ENCODE measurements around the gene PIK3R3. TPM values are rescaled to one million over a fixed set of nuclear protein-coding genes. Genes with fewer than 3 reads are reported as not detected.

The PIK3R3 gene
- total and polyA plus RNA-seq, 9 of the 15 experiments (the other 6 are each of a cell fraction or from before 2014, with no cell fraction given), result 1.4 to 7.7 (median 4.6) TPM

DNA sequence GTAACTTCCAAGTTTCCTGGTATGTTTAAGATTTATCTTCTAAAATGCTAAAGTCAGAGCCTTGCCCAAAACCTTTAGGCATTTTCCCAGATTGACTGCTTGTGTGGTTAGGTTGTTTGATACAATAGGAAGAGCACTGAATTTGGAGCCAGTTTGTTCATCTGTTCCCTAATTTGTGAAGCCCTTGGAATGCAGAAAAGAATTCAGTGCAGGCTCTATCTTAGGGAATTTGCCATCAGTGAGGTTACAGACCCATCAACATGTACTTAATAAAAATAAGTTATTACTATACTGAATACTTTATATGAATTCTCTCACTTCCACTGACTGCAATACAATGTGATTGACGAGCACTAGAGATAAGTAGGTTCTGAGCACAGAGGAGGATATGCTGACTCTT, 120.2 kb downstream of the PIK3R3 start:
- H3K27ac ChIP-seq (ENCODE audit: extremely low read depth, low read depth, low read length), result no peak overlapping the region
- no peak overlapping the region for H3K9ac ChIP-seq (ENCODE audit: insufficient read depth in 1 of 2, low read depth in 2 of 2, low read length in 2 of 2)
- H3K79me2 ChIP-seq (ENCODE audit: control insufficient read depth, insufficient read depth, low read length), result no peaks in the 10 kb centered on the region
- no TSS peak for BruUV-seq (replicated peaks)
- H3K36me3 ChIP-seq (ENCODE audit: control insufficient read depth, insufficient read depth, low read length), result peaks cover 52% of the 10 kb centered on the region; the same call in 2 of the 3 replicates
- no peak overlapping the region for H2AFZ ChIP-seq (ENCODE audit: low read depth, low read length)
- H3K4me2 ChIP-seq (ENCODE audit: insufficient read depth, low read length), result no peak overlapping the region
- no peaks in the 10 kb centered on the region for H3K9me3 ChIP-seq (replicated peaks; ENCODE audit: control insufficient read depth, insufficient read depth, low read depth, low read length)
- intact Hi-C loops (cut with micrococcal nuclease) (no loop called here), in situ Hi-C loops (cut with MboI) (no loop called here)
- H4K20me1 ChIP-seq (replicated peaks; ENCODE audit: control insufficient read depth, insufficient read depth, low read length), result no peaks in the 10 kb centered on the region
- ChIA-PET POLR2A (interaction anchor here (1.6 to 1.9 kb wide), 2 partner anchors 9 to 12 kb away, joined by 3 to 6 read pairs; no protein-coding TSS in a partner anchor), CTCF (ENCODE audit: low intra/inter-chr PET ratio) (no interaction called here)
- H3K4me1 ChIP-seq (replicated peaks in 1 of 2; ENCODE audit: control insufficient read depth in 2 of 2, insufficient read depth in 2 of 2, low read length in 2 of 2), result no peaks in the 10 kb centered on the region
- no peak overlapping the region for H3K4me3 ChIP-seq
- H3K27me3 ChIP-seq (ENCODE audit: control insufficient read depth in 2 of 2, insufficient read depth in 2 of 2, low read length in 2 of 2), result no peaks in the 10 kb centered on the region
- TF ChIP-seq ZC3H4 (CRISPR knock-in tag; IDR thresholded peaks at IDR 0.05; ENCODE audit: borderline replicate concordance) (no peak), HNRNPK (IDR thresholded peaks at IDR 0.05; ENCODE audit: low read depth, low read length, poor library complexity, severe bottlenecking) (no peak), ERF (CRISPR knock-in tag; IDR thresholded peaks at IDR 0.05) (no peak), ZNF146 (CRISPR knock-in tag; IDR thresholded peaks at IDR 0.05; ENCODE audit: unreplicated experiment) (no peak), GTF2E2 (tag; IDR thresholded peaks at IDR 0.05) (no peak), MEIS2 (IDR thresholded peaks at IDR 0.05; ENCODE audit: partially characterized antibody) (peak; percentile 16), PBX2 (CRISPR knock-in tag; IDR thresholded peaks at IDR 0.05; ENCODE audit: low read depth) (no peak), PBX2 (tag; conservative IDR thresholded peaks at IDR 0.05; ENCODE audit: low read depth) (peak; percentile 45)
- TF ChIP-seq, protein P1, sequence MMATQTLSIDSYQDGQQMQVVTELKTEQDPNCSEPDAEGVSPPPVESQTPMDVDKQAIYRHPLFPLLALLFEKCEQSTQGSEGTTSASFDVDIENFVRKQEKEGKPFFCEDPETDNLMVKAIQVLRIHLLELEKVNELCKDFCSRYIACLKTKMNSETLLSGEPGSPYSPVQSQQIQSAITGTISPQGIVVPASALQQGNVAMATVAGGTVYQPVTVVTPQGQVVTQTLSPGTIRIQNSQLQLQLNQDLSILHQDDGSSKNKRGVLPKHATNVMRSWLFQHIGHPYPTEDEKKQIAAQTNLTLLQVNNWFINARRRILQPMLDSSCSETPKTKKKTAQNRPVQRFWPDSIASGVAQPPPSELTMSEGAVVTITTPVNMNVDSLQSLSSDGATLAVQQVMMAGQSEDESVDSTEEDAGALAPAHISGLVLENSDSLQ (IDR thresholded peaks at IDR 0.05), result peak; percentile 32; the same call in 1 of the 2 replicates
- FAIRE-seq (no peak), DNase-seq (ENCODE audit: extremely low read depth in 1 of 4, low spot score in 3 of 4) (no peak), ATAC-seq (no peak)
- 79% methylated on average over 1 of the region's 1 CpG for WGBS (ENCODE audit: insufficient coverage, low coverage, missing lambda C conversion rate)
- peaks cover 2% of the 10 kb centered on the region for H3K9me1 ChIP-seq (ENCODE audit: control insufficient read depth, insufficient read depth, low read length)

All from K562 (cell line).